Astrocyte (in vitro differentiated cells and primary cell): ENCODE results near the gene ZFAND4.

Experiments used
- CTCF ChIP-seq: IDR thresholded peaks from 2 replicates; pipeline ENCODE4 v1.5.1; 2011; ENCODE audit warnings: low read depth, mild to moderate bottlenecking, inconsistent platforms, low read length, moderate library complexity; ENCODE audit not compliant: insufficient read depth
- EZH2 ChIP-seq: IDR thresholded peaks from 2 replicates; pipeline ENCODE4 v1.6.1; 2012; ENCODE audit warnings: mild to moderate bottlenecking, low read length, inconsistent platforms; ENCODE audit not compliant: insufficient read depth

- TF ChIP-seq CTCF (no peak), EZH2 (no peak)
These were observed 25.5 kb downstream of the ZFAND4 start for GRCh38 chr10:45647118-45647517.
